Stimulated activated CD4-positive, alpha-beta T cell treated with anti-CD3 and anti-CD28 coated beads, Interleukin-2, amount 100 ng/mL, for 4 hours (primary cell): ENCODE measurements around the gene TNFAIP3.

Experiments
- DNase-seq: peaks from one replicate; pipeline ENCODE4 v3.0.0-alpha.2; 2020; ENCODE audit warnings: low read depth

TNFAIP3 gene

GRCh38 chr6:137864812-137865508, 2.1 kb upstream of the TNFAIP3 start:
- DNase-seq: no peak

- DNase-seq: no peak
Measured at GRCh38 chr6:137866200-137866913, 702 bp upstream of the TNFAIP3 start.

DNA sequence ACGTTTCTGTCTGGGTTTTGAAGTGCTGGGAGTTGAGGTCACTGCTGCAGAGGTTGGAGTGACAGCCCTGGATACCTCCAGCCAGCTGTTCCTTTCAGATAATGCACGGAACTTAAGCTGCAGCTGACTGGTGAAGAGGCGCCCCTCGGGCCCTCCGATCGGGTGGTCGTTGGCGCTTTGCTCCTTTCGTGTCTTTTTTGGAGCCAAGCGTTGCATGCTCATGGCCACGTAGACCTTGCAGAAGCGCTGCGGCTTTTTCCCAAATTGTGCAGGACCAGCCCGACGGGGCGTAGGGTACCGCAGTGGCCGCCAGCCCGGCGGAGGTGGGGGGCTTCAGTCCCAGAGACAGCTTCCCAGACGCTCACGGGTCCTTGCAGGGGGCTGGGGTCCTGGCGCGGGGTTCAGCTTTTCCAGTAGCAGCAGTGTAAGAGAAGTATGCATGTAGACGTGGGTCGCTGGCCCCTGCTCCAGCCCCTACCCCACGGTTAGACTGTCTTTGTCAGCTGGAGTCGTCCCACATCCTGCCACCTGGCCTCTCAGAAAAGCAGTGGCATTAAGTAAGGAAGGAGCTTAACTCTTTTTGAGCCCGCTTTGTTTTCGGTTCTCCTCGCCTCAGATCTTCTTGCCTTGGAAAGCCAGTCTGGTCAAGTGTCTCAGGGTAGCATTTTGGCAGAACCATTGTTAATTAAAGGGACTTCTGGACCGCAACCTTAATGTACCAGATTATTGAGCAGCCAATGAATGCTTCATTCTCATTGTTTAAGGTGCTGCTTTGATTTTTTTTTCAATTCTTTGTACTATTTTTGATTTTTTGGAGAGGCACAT, 838 bp downstream of the TNFAIP3 start:
- DNase-seq: no peak

DNA sequence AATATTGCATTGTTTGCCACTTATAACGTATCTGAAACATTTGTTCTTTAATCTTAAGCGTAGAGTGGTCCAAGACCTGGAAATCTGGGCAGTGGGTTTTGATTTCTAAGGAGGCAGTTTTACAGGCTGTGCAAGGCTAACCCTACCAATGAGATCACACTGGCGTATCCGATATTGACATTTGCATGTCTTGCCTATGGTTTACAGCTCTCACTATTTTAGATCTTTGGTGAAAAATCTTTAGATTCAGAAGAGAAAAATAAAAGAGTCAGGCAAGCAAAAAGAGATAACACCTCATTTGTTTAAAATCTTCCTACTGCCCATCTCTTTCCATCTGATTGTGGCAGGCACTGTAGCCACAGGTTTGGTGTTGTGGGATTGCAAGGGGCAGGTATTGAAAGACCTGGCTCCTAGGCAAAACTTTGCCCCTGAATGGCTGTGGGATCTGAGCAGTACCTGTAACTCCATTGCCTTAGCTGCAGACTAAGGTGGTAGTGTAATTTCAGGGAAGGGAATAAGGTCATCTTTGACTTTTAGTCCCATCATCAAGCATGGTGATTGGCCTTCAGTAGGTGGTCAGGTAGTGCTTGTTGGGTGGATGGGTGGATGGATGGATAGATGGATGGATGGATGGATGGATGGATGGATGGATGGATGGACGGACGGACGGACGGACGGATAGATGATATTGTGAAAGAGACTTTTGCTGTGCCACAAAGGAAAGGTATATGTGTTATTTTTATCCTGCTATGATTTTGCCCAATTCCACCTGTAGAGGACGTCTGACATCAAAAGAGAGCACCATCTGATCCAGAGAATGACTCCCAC, 1.9 kb downstream of the TNFAIP3 start:
- DNase-seq: no peak

DNA sequence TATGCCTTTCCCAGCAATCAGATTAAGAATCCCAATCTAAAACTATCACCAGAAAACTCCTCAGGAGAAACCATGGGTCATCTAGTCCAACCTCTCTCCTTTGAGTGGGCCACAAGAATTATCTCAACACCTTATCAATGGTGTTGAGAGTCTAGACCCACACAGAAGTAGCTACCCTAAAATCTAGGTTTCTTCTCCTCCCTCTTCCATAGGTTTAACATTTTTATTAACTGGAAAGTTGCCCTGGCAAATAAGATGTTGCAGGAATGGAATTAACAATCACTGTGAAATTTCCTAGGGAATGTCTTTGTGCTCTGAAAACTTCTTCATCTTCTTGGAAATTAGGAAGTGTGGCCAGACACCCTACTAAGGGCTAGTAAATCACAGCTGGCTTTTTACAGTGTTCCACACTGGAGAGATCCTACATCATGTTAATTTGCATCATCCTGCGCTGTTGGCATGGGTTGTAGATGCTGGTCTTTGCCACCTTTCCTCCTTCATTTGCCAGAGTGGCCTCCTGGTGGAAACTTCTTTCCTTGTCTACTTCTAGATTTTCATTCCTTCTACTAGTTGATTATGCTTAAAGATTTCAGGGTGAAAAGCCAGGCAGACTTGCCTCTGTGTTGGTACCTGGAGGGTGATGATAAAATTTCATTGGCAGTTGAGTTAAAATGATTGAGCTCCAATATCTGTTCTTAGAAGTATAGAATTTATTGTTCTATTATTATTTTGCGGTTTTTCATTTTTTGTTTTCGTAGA, 2.7 kb downstream of the TNFAIP3 start:
- DNase-seq: no peak

- no peak for DNase-seq
Measured at GRCh38 chr6:137870308-137870644, 3.2 kb downstream of the TNFAIP3 start.

GRCh38 chr6:137870744-137871247, 3.7 kb downstream of the TNFAIP3 start:
- DNase-seq: no peak

- no peak for DNase-seq
Measured at GRCh38 chr6:137871291-137871690, 4.2 kb downstream of the TNFAIP3 start.

GRCh38 chr6:137871831-137872454, 4.9 kb downstream of the TNFAIP3 start:
- DNase-seq: no peak

GRCh38 chr6:137872581-137873115, 5.6 kb downstream of the TNFAIP3 start:
- DNase-seq: no peak

DNA sequence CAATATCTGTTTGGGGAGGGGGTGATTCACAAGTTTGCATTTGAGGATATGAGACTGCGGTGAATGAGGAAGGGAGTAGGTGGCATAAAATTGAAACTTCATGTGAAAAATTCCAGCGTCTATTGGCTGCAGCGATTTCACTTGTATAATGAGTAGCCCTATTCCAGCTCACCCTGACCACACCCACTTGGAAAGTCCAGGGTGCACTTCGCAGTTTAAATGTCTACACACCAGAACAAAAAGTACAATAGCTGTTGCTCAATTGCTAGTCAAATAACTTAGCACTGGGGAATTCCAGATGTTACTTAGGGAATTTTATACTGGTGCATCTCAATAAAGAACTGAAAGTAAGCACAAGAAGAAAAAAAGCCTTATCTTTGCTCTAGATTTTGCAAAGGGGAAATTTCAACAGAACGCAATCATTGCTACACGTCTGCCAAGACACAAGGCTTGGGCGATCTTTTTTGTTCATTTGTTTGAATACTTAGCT, 6.3 kb downstream of the TNFAIP3 start:
- DNase-seq: peak; percentile 83

GRCh38 chr6:137874204-137875057, 7.4 kb downstream of the TNFAIP3 start:
- no peak for DNase-seq

GRCh38 chr6:137875058-137875520, 8.0 kb downstream of the TNFAIP3 start:
- DNase-seq: no peak

DNA sequence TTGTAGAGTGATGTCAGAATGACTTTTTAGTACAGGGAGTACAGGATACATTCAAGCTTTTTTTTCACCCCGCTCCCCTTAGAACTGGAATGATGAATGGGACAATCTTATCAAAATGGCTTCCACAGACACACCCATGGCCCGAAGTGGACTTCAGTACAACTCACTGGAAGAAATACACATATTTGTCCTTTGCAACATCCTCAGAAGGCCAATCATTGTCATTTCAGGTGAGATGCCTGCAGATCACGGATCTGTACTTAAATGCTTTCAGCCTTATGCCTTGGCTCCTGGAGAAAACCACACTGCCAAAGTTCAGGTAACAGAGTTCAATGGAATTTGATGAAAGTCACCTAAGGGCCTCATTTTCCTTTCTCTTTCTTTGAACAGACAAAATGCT, 8.5 kb downstream of the TNFAIP3 start:
- DNase-seq: no peak

- no peak for DNase-seq
Measured at GRCh38 chr6:137876547-137876946, 9.5 kb downstream of the TNFAIP3 start.

DNA sequence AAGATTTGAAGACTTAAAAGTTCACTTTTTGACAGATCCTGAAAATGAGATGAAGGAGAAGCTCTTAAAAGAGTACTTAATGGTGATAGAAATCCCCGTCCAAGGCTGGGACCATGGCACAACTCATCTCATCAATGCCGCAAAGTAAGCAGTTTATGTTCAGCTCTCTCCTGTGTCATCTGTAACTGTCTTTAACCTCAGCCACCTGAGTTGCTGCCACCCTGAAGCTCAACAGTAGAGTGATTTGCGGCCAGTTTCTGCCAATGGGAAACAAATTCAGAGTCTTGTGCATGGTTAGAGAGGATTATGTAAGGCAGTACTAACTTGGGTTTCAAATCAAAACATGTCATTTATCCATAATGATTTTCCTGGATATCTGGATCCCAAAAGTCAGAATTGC, 10.1 kb downstream of the TNFAIP3 start:
- no peak for DNase-seq

GRCh38 chr6:137877606-137878005, 10.5 kb downstream of the TNFAIP3 start:
- no peak for DNase-seq

- DNase-seq: no peak
Measured at GRCh38 chr6:137878029-137878428, 11.0 kb downstream of the TNFAIP3 start.
